IMR-90 (cell line): Measurements from ENCODE around the gene MYBPH.
A peak's percentile ranks its signal among the peaks of the same experiment; 100 is the strongest.

ENCODE experiments used
- BHLHE40 ChIP-seq: fragments of 150-350 bp; IDR thresholded peaks from 2 replicates; pipeline ENCODE4 v1.6.1; 2016; ENCODE audit warnings: mild to moderate bottlenecking, low read depth, low read length
- CTCF ChIP-seq: conservative IDR thresholded peaks from 2 replicates; pipeline ENCODE4 v1.5.1; 2012; ENCODE audit warnings: mild to moderate bottlenecking, low read depth, low read length, improper control_type of control experiment
- FOS ChIP-seq: fragments of 150-350 bp; IDR thresholded peaks from 2 replicates; pipeline ENCODE4 v1.6.1; 2016; ENCODE audit warnings: low read depth, low read length
- MAFK ChIP-seq: IDR thresholded peaks from 2 replicates; pipeline ENCODE4 v1.6.1; 2012; ENCODE audit warnings: low read depth, low read length, improper control_type of control experiment
- MXI1 ChIP-seq: IDR thresholded peaks from 2 replicates; pipeline ENCODE4 v1.6.1; 2012; ENCODE audit warnings: low read depth, mild to moderate bottlenecking, low read length, moderate library complexity, borderline replicate concordance
- POLR2A ChIP-seq: IDR thresholded peaks from 2 replicates; pipeline ENCODE4 v1.6.1; 2012; ENCODE audit warnings: mild to moderate bottlenecking, low read depth, low read length
- RAD21 ChIP-seq: IDR thresholded peaks from 2 replicates; pipeline ENCODE4 v1.6.1; 2012; ENCODE audit warnings: low read length, improper control_type of control experiment
- RCOR1 ChIP-seq: IDR thresholded peaks from 2 replicates; pipeline ENCODE4 v1.6.1; 2012; ENCODE audit warnings: mild to moderate bottlenecking, low read length, improper control_type of control experiment; ENCODE audit not compliant: insufficient replicate concordance
- RFX5 ChIP-seq: IDR thresholded peaks from 2 replicates; pipeline ENCODE4 v1.8.0; 2012; ENCODE audit warnings: low read depth, mild to moderate bottlenecking, low read length, moderate library complexity
- SMC3 ChIP-seq: fragments of 150-350 bp; IDR thresholded peaks from 2 replicates; pipeline ENCODE4 v1.6.1; 2016; ENCODE audit warnings: low read depth, mild to moderate bottlenecking, antibody characterized with exemption, low read length, moderate library complexity
- USF2 ChIP-seq: fragments of 150-350 bp; IDR thresholded peaks from 2 replicates; pipeline ENCODE4 v1.6.1; 2017; ENCODE audit warnings: mild to moderate bottlenecking, antibody characterized with exemption, low read length, low read depth

- TF ChIP-seq POLR2A = no peak
- TF ChIP-seq CTCF = no peak
- TF ChIP-seq RCOR1 = no peak
- TF ChIP-seq RFX5 = no peak
- no peak for TF ChIP-seq RAD21
- peak; percentile 83 for TF ChIP-seq USF2
- peak; percentile 64; the same call in 1 of the 2 replicates for TF ChIP-seq FOS
- no peak for TF ChIP-seq MXI1
- peak; percentile 69; the same call in 1 of the 2 replicates for TF ChIP-seq BHLHE40
- TF ChIP-seq MAFK = no peak
- no peak for TF ChIP-seq SMC3
These were observed 22.0 kb upstream of the MYBPH start for GRCh38 chr1:203197625-203198024.
